Activated CD8-positive, alpha-beta T cell treated with anti-CD3 and anti-CD28 coated beads, Interleukin-2, amount 10 ng/mL, durations not matched to agents 7 days and 5 days (primary cell): ENCODE results near the gene ADGRL2. TPM values are rescaled to one million over a fixed set of nuclear protein-coding genes. Genes with fewer than 3 reads are reported as not detected.

Source experiments
- ATAC-seq: fragments of 150-1000 bp; cut with Tn5 transposase; one replicate; pipeline ENCODE4 v1.10.0; 2021; ENCODE audit warnings: moderate library complexity
- CTCF ChIA-PET: fragments of 350-600 bp; sonication (Branson Sonifier 250); formaldehyde crosslinking; loops from one replicate; lab custom pipeline; 2021; ENCODE audit warnings: antibody characterized with exemption; lab: Charles Lee
- POLR2A ChIA-PET: fragments of 350-600 bp; sonication (Branson Sonifier 250); formaldehyde crosslinking; loops from one replicate; lab custom pipeline; 2021; ENCODE audit warnings: antibody characterized with exemption; lab: Charles Lee
- DNase-seq: peaks from one replicate; pipeline ENCODE4 v3.0.0-alpha.2; 2020
- H3K27ac Mint-ChIP-seq: one replicate; pipeline ENCODE4 v1.8.0; 2021; ENCODE audit warnings: mild to moderate bottlenecking, mixed read lengths
- H3K27me3 Mint-ChIP-seq: one replicate; pipeline ENCODE4 v1.8.0; 2021; ENCODE audit warnings: low read depth, mixed read lengths
- H3K36me3 Mint-ChIP-seq: one replicate; pipeline ENCODE4 v1.8.0; 2021; ENCODE audit warnings: low read depth, mixed read lengths
- H3K4me1 Mint-ChIP-seq: one replicate; pipeline ENCODE4 v1.8.0; 2021; ENCODE audit warnings: low read depth, mixed read lengths
- H3K4me3 Mint-ChIP-seq: one replicate; pipeline ENCODE4 v1.8.0; 2021; ENCODE audit warnings: mild to moderate bottlenecking, mixed read lengths
- H3K9me3 Mint-ChIP-seq: one replicate; pipeline ENCODE4 v1.8.0; 2022; ENCODE audit warnings: mixed read lengths; ENCODE audit not compliant: insufficient read depth
- total RNA-seq, 2 experiments: library from RNA; stranded (reverse); gene quantifications; one replicate each; pipeline ENCODE4 v1.2.3, GENCODE V29; 2021

ADGRL2 gene
- total RNA-seq, 2 experiments from 2014 or later = not detected

DNA sequence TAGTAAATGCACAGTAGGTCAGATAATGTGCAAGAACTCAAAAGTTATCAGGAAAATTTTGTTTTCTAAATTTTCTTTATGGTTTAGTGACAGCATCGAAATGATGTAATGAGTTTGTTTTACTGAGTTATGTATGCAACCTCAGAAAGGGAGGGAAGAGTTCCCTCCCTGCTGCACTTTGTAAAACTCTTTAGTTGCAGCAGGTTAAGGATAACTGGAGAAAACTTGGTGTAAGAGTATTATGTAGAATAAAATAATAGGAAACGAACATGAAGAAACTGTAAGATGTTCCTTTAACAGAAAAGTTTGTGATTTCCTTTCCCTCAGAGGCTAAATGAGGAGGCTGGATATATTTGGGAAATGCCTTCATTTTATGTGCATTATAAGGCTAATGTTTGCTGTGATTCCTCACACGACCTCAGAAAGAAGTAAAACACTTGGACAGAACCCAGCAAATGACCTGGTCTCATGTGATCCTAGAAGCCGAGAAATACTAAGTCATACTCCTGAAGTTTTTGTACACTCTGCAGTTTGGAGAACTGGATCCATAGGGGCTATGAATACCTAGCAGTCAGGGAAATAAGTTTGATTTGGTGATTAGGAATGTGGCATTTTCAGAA, 35.4 kb downstream of the ADGRL2 start:
- POLR2A ChIA-PET = no interaction called here
- Mint-ChIP-seq H3K27ac (no peak overlapping the region), H3K9me3 (no peaks in the 10 kb centered on the region), H3K4me1 (no peaks in the 10 kb centered on the region), H3K27me3 (no peaks in the 10 kb centered on the region), H3K4me3 (no peak overlapping the region), H3K36me3 (no peaks in the 10 kb centered on the region)
- CTCF ChIA-PET = interaction anchor here (1.1 kb wide), 1 partner anchor 218 kb away, joined by 3 read pairs; no protein-coding TSS in a partner anchor
- DNase-seq (no peak), ATAC-seq (no peak)

DNA sequence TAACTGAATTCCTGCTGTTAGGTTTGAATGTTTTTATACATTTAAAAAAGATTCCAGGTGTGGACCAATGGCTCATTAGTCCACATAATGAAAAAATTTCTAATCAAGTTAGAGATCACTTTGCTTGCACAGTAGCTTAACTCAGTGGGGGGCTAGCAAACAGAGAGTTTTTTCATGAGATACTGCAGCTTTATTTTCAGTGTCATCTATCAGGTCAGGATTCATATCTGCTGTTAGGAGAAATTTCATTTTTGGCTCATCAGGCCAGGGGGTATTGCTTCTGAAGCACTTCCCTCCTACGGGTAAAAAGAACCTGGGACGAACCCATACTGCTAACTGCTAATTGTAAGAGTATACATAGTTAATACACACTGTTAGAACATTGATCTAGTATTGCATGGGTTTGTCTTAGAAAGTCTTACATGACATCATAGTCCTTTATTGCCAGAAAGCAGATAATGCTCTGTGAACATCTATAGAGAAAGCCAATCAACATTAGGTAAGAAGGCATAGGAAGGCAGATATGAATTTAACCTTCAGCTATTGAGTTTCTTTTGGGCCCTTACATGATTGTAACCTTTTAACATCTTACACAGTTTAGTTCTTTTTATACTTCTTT, 38.0 kb downstream of the ADGRL2 start:
- ATAC-seq = no peak
- no peaks in the 10 kb centered on the region for H3K9me3 Mint-ChIP-seq
- ChIA-PET CTCF (no interaction called here), POLR2A (no interaction called here)
- no peak overlapping the region for H3K27ac Mint-ChIP-seq
- H3K4me1 Mint-ChIP-seq = no peaks in the 10 kb centered on the region
- no peaks in the 10 kb centered on the region for H3K36me3 Mint-ChIP-seq
- no peaks in the 10 kb centered on the region for H3K27me3 Mint-ChIP-seq
- H3K4me3 Mint-ChIP-seq = no peak overlapping the region
- no peak for DNase-seq

DNA sequence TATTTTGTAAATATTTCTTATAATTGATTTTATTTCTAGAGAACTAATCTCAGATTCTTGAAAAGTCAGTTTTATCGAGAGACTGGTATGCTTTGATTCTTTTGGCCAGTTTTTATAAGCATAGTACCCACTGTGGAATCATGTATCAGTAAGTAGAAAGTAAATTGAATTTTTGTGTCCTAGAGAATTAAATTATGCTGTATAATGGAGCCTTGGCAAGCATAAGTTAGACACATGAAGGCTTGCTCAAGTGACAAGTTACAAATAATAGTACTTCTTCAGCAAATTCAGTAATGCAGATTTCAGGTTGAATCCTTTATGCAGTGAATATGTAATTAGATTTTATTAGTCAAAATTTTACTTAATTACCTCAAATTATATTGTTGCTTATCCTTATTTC, 40.1 kb downstream of the ADGRL2 start:
- H3K9me3 Mint-ChIP-seq = no peaks in the 10 kb centered on the region
- no peak overlapping the region for H3K27ac Mint-ChIP-seq
- POLR2A ChIA-PET = no interaction called here
- H3K27me3 Mint-ChIP-seq = no peaks in the 10 kb centered on the region
- H3K4me1 Mint-ChIP-seq = no peaks in the 10 kb centered on the region
- H3K36me3 Mint-ChIP-seq = no peaks in the 10 kb centered on the region
- CTCF ChIA-PET = no interaction called here
- H3K4me3 Mint-ChIP-seq = no peak overlapping the region
- DNase-seq = no peak
- ATAC-seq = no peak

DNA sequence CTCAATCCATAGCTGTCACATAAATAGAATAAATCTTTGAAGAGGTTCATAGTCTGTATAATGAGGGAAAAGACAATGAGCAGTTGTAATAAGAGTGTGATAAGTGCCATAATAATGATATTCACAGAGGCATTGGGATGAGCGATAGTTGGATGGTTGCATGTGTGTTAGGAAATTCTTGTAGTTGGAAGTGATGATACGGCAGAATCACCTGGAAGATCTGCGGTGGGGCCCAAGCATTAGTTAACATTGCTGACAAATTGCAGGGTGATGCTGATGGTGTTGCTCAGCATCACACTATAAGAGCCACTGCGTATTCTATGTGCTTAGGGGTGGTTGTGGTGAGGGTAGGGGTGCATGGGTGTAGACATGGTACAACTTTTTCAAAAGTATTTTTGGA, 41.1 kb downstream of the ADGRL2 start:
- Mint-ChIP-seq H3K4me1 (no peaks in the 10 kb centered on the region), H3K27me3 (no peaks in the 10 kb centered on the region), H3K9me3 (no peaks in the 10 kb centered on the region), H3K4me3 (no peak overlapping the region), H3K36me3 (no peaks in the 10 kb centered on the region), H3K27ac (no peak overlapping the region)
- CTCF ChIA-PET = no interaction called here
- POLR2A ChIA-PET = no interaction called here
- ATAC-seq (no peak), DNase-seq (no peak)

DNA sequence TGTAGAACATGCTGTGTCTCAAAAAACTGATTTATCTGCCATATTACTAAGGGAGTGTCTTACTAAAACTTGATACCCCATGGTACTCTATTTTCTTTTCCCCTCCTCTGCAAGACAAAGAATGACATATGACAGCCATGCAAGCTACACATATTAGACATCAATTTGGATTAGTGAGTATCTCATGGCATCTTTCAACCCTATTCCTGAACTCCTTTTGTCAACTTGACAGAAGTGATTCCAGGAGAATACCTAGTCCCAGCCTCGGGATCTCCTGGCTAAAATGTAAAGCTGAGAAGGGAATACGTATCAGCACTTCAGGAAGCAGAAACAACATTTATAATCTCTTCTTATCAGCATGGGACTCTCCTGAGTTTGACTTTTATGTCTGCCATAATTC, 43.7 kb downstream of the ADGRL2 start:
- H3K9me3 Mint-ChIP-seq = no peaks in the 10 kb centered on the region
- ATAC-seq (no peak), DNase-seq (no peak)
- H3K36me3 Mint-ChIP-seq = no peaks in the 10 kb centered on the region
- no peaks in the 10 kb centered on the region for H3K4me1 Mint-ChIP-seq
- POLR2A ChIA-PET = no interaction called here
- CTCF ChIA-PET = no interaction called here
- no peak overlapping the region for H3K4me3 Mint-ChIP-seq
- no peak overlapping the region for H3K27ac Mint-ChIP-seq
- no peaks in the 10 kb centered on the region for H3K27me3 Mint-ChIP-seq

DNA sequence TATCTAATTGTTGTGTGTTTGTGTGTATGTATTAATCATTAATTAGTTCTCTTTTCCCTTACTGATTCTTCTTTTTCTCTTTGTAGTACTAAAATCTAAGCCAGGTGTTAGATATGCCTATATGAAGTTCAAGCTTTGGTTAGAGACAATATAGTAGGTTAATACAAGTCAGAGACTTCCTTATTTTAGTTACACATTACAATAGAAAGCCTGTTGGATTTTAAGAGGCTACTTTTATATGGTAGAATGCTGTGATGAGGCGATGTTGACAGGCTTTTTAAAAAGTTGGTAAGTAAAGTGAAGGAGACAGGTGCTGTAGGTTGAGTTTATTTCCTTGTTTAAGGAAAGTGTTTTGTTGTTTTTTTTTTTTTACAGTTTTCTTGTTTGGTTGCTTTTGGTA, 45.9 kb downstream of the ADGRL2 start:
- Mint-ChIP-seq H3K4me1 (no peaks in the 10 kb centered on the region), H3K4me3 (no peak overlapping the region), H3K27ac (no peak overlapping the region), H3K36me3 (no peaks in the 10 kb centered on the region), H3K9me3 (no peaks in the 10 kb centered on the region), H3K27me3 (no peaks in the 10 kb centered on the region)
- ChIA-PET POLR2A (no interaction called here), CTCF (no interaction called here)
- no peak for DNase-seq
- ATAC-seq = no peak

DNA sequence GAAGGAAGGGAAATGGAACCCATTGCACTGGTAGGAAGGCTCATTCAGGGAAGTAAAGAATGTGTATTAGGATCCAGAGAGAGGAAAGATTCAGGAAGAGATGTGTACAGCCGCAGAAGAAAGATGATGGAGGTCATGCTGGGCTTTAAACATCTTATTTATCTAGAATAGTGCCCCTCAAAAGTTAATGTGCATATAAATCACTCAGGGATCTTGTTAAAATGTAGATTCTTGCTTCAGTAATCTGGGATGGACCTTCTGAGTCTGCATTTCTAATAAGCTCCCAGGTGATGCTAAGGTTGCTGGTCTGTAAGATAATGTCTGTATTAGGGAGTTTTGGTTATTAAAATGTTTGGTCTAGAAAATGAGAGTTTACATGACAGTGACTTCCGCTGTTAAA, 46.3 kb downstream of the ADGRL2 start:
- H3K27ac Mint-ChIP-seq = no peak overlapping the region
- H3K4me3 Mint-ChIP-seq = no peak overlapping the region
- CTCF ChIA-PET = no interaction called here
- POLR2A ChIA-PET = no interaction called here
- ATAC-seq (no peak), DNase-seq (no peak)
- no peaks in the 10 kb centered on the region for H3K27me3 Mint-ChIP-seq
- H3K36me3 Mint-ChIP-seq = no peaks in the 10 kb centered on the region
- H3K4me1 Mint-ChIP-seq = no peaks in the 10 kb centered on the region
- H3K9me3 Mint-ChIP-seq = no peaks in the 10 kb centered on the region

DNA sequence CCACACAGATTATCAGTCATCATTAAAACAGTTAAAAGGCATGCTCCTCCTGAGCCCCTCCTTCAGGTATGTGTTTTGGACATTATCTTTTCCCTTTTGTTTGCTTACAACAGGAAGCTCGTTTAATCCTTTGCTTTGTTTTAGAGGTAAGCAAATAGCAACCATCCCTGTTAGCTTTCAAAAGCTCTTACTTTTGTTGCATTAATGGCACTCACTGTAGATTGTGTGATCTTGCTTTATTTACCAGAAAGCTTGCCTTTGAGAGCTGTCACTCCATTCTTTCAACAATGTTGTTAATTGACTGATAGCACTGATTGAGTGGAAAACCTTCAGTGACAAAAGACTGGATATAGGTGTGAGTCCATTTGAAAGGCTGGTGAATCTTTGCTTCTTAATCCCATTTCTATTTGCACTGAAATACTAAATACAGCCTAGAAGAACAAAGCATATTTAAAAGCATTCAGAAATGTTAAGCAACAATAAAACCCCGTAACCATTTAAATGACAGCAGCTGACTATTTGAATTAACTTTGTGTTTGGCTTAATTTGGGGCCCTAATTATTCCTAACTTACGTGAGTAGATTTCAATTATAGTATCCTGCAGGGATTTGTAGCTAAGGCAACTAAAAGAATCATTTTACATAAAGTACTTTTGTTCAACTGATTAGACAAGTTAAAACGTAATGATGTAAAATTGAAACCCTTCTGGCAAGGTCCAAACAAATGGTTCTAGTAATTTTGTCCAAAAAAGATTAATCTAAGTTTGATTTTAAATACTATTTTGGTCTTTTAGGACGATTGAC, 48.3 kb downstream of the ADGRL2 start:
- ATAC-seq (no peak), DNase-seq (no peak)
- no peaks in the 10 kb centered on the region for H3K36me3 Mint-ChIP-seq
- no peaks in the 10 kb centered on the region for H3K27me3 Mint-ChIP-seq
- H3K4me3 Mint-ChIP-seq = no peak overlapping the region
- H3K4me1 Mint-ChIP-seq = no peaks in the 10 kb centered on the region
- ChIA-PET POLR2A (no interaction called here), CTCF (no interaction called here)
- H3K9me3 Mint-ChIP-seq = no peaks in the 10 kb centered on the region
- no peak overlapping the region for H3K27ac Mint-ChIP-seq

DNA sequence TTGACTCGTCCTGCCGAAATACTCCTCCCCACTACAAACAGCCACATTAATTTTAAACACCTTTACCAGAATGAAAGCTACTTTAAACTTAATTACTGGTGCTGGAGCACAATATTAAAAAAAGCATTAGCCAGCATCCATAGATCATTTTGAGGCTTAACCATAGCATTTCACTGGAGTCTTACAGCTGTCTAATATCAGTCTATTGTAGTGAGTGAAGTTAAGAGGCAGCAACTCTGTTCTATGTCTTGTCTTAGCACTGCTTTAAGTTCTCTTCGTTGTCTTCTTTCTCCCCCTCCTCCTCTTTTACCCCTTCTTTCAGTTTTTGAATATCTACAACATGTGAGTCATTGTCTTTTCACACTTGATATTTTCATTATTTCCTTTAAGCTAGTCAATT, 49.3 kb downstream of the ADGRL2 start:
- no peak overlapping the region for H3K4me3 Mint-ChIP-seq
- no peak overlapping the region for H3K27ac Mint-ChIP-seq
- DNase-seq (no peak), ATAC-seq (no peak)
- POLR2A ChIA-PET = no interaction called here
- no peaks in the 10 kb centered on the region for H3K27me3 Mint-ChIP-seq
- H3K9me3 Mint-ChIP-seq = no peaks in the 10 kb centered on the region
- H3K36me3 Mint-ChIP-seq = no peaks in the 10 kb centered on the region
- H3K4me1 Mint-ChIP-seq = no peaks in the 10 kb centered on the region
- CTCF ChIA-PET = no interaction called here

DNA sequence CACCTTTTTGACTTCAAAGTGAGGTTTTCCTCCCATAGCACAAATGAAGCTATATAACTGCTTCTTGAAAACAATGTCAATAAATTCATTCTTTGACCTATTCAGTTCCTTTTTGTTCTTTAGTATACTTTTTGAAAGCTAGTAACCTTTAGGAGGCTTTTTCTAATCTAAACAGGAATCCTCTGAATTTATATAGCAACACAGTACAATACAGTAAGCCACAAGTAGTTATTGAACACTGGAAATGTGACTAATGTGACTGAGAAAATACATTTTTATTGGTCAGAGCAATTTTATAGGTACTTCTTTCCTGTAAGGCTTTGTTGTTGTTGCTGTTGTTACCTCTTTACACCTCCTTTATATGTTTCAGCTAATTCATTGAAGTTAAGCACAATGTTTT, 49.8 kb downstream of the ADGRL2 start:
- H3K9me3 Mint-ChIP-seq = no peaks in the 10 kb centered on the region
- no peak overlapping the region for H3K4me3 Mint-ChIP-seq
- H3K4me1 Mint-ChIP-seq = no peaks in the 10 kb centered on the region
- POLR2A ChIA-PET = no interaction called here
- no peak for DNase-seq
- H3K36me3 Mint-ChIP-seq = no peaks in the 10 kb centered on the region
- ATAC-seq = no peak
- H3K27ac Mint-ChIP-seq = no peak overlapping the region
- H3K27me3 Mint-ChIP-seq = no peaks in the 10 kb centered on the region
- CTCF ChIA-PET = no interaction called here

DNA sequence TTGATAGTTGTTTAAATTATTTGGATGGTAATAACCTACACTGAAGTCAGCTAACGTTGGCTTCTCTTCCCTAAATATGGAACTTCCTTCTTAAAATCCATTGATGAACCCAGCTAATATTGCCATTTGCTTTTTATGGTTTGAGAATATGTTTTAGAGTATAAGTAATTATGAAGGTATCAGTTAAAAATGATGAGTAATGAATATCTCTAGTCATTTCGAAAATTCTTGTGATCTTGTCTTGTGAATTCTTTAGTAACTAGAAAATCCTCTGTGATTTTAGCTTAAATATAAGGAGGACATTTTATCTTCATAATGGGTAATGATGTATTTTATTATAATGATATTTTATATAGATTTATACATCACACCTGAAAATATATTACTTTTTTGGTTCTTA, 50.5 kb downstream of the ADGRL2 start:
- no peaks in the 10 kb centered on the region for H3K36me3 Mint-ChIP-seq
- H3K4me3 Mint-ChIP-seq = no peak overlapping the region
- no peak for DNase-seq
- H3K27me3 Mint-ChIP-seq = no peaks in the 10 kb centered on the region
- H3K4me1 Mint-ChIP-seq = no peaks in the 10 kb centered on the region
- ATAC-seq = no peak
- H3K27ac Mint-ChIP-seq = no peak overlapping the region
- ChIA-PET POLR2A (no interaction called here), CTCF (no interaction called here)
- no peaks in the 10 kb centered on the region for H3K9me3 Mint-ChIP-seq

DNA sequence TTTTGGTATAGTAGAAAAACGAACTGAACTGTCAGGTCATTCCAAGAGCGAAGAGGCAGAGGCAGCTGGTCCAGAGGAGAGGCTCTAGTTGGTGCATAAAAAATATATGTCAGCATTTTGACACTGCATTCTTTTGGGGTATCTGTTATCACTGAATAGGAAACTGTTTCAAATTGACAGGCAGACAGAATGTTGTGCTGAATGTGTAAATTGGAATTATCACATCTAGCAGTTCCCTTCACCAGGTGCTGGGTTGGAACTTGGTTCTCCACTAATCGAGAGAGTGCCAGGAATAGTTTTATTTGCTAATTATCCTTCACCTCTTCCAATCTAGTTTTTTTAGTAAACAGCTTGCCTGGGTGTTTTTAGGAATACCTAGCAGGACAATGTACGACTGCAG, 52.2 kb downstream of the ADGRL2 start:
- H3K9me3 Mint-ChIP-seq = no peaks in the 10 kb centered on the region
- no peak for ATAC-seq
- H3K27ac Mint-ChIP-seq = no peak overlapping the region
- H3K36me3 Mint-ChIP-seq = no peaks in the 10 kb centered on the region
- CTCF ChIA-PET = no interaction called here
- no peak for DNase-seq
- no peaks in the 10 kb centered on the region for H3K4me1 Mint-ChIP-seq
- no peaks in the 10 kb centered on the region for H3K27me3 Mint-ChIP-seq
- no peak overlapping the region for H3K4me3 Mint-ChIP-seq
- POLR2A ChIA-PET = no interaction called here
